ENCODE results near the gene STX2. TPM values are rescaled to one million over a fixed set of nuclear protein-coding genes. Genes with fewer than 3 reads are reported as not detected.

STX2 gene
- total RNA-seq, 2 experiments from 2014 or later: 18.3 to 20.0 TPM

DNA sequence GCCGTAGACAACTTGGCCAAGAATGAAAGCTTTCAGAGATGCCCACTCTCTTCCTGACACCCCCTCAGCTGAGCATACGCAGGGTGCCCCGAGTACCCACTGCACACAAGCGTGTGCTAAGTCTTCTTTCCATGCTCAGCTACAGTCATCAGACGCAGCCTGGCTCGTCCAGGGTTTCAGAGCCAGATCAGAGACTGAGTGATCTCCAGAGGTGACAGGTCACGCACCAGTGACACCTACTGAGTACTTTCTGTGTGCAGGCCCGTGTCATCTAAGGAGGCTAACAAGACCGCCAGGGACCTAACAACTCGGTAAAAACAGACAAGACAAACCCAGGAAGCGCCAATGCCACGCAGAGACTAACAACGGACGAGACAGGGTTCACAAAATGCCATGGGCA is 25.1 kb downstream of the STX2 start:
- Histone ChIP-seq H3K4me2 (ENCODE audit: low read length) (no peak overlapping the region), H2AFZ (ENCODE audit: low read length) (no peak overlapping the region), H3K79me2 (ENCODE audit: insufficient read depth, low read depth, low read length) (no peaks in the 10 kb centered on the region), H4K20me1 (ENCODE audit: insufficient read depth, low read length) (no peaks in the 10 kb centered on the region), H3K9me3 (ENCODE audit: low read length) (no peaks in the 10 kb centered on the region), H3K27ac (ENCODE audit: low read depth, low read length, poor library complexity, severe bottlenecking) (no peak overlapping the region), H3K9me2 (ENCODE audit: insufficient read depth, low read length) (no peaks in the 10 kb centered on the region), H3K4me1 (ENCODE audit: insufficient read depth, low read length, poor library complexity, severe bottlenecking) (peaks cover 4% of the 10 kb centered on the region), H3K36me3 (ENCODE audit: insufficient read depth, low read length) (peaks cover 24% of the 10 kb centered on the region), H3K4me3 (ENCODE audit: low read depth, low read length, poor library complexity, severe bottlenecking) (no peak overlapping the region)
- POLR2A ChIA-PET: no interaction called here
- intact Hi-C loops (cut with micrococcal nuclease; ENCODE audit: unreplicated experiment): no loop called here
- no TSS peak for BruUV-seq (replicated peaks)
- DNase-seq (ENCODE audit: low spot score): no peak
- TF ChIP-seq, protein P1, sequence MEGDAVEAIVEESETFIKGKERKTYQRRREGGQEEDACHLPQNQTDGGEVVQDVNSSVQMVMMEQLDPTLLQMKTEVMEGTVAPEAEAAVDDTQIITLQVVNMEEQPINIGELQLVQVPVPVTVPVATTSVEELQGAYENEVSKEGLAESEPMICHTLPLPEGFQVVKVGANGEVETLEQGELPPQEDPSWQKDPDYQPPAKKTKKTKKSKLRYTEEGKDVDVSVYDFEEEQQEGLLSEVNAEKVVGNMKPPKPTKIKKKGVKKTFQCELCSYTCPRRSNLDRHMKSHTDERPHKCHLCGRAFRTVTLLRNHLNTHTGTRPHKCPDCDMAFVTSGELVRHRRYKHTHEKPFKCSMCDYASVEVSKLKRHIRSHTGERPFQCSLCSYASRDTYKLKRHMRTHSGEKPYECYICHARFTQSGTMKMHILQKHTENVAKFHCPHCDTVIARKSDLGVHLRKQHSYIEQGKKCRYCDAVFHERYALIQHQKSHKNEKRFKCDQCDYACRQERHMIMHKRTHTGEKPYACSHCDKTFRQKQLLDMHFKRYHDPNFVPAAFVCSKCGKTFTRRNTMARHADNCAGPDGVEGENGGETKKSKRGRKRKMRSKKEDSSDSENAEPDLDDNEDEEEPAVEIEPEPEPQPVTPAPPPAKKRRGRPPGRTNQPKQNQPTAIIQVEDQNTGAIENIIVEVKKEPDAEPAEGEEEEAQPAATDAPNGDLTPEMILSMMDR (conservative IDR thresholded peaks at IDR 0.05; ENCODE audit: low read length): no peak
- TF ChIP-seq EZH2phosphoT487 (IDR thresholded peaks at IDR 0.05; ENCODE audit: borderline replicate concordance, low read depth, low read length): no peak
- CTCF ChIA-PET (ENCODE audit: unreplicated experiment): no interaction called here

DNA sequence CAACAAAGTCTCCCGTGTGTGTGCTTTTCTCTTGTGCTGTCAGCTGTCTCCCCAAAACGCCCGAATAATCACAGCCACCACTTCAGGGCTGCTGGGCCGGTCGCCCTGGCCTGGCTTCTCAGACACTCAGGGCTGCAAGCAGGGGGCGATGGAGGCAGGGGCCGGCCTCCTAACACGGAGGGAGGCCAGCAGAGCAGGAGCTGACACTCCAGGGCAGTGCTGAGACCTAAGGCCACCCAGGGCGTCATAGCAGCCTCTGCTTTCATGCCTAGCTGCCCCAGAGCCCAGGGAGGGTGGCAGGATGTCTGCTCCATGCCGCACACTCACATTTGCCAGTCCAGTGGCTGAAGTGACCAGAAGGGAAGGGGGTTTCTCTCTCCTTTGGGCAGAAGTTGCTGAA is 25.6 kb downstream of the STX2 start:
- Histone ChIP-seq H3K27ac (ENCODE audit: low read depth, low read length, poor library complexity, severe bottlenecking) (no peak overlapping the region), H3K79me2 (ENCODE audit: insufficient read depth, low read depth, low read length) (no peaks in the 10 kb centered on the region), H3K4me2 (ENCODE audit: low read length) (no peak overlapping the region), H3K9me3 (ENCODE audit: low read length) (no peaks in the 10 kb centered on the region), H3K9me2 (ENCODE audit: insufficient read depth, low read length) (no peaks in the 10 kb centered on the region), H2AFZ (ENCODE audit: low read length) (no peak overlapping the region), H3K4me3 (ENCODE audit: low read depth, low read length, poor library complexity, severe bottlenecking) (no peak overlapping the region), H3K36me3 (ENCODE audit: insufficient read depth, low read length) (peaks cover 19% of the 10 kb centered on the region), H3K4me1 (ENCODE audit: insufficient read depth, low read length, poor library complexity, severe bottlenecking) (no peaks in the 10 kb centered on the region), H4K20me1 (ENCODE audit: insufficient read depth, low read length) (no peaks in the 10 kb centered on the region)
- no TSS peak for BruUV-seq (replicated peaks)
- no peak for DNase-seq (ENCODE audit: low spot score)
- ChIA-PET CTCF (ENCODE audit: unreplicated experiment) (no interaction called here), POLR2A (interaction anchor here (1.0 kb wide), 1 partner anchor 23 kb away, joined by 3 read pairs; no protein-coding TSS in a partner anchor)
- intact Hi-C loops (cut with micrococcal nuclease; ENCODE audit: unreplicated experiment): no loop called here
- no peak for TF ChIP-seq EZH2phosphoT487 (IDR thresholded peaks at IDR 0.05; ENCODE audit: borderline replicate concordance, low read depth, low read length)
- TF ChIP-seq, protein P1 (conservative IDR thresholded peaks at IDR 0.05; ENCODE audit: low read length): no peak

DNA sequence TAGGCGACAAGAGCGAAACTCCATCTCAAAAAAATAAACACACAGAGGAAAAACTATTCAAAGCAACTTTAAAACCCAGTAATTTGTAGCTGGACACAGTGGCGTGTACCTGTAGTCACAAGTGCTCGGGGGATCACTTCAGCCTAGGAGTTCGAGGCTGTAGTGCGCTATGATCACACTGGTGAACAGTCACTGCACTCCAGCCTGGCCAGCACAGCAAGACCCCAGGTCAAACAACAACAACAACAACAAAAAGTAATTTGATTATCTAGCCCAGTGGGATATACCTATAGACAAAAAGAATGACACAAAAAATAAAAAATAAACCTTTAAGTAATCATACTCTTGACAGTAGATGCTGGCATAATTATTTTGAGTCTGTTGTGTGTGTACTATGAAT is 29.3 kb downstream of the STX2 start:
- peaks cover 37% of the 10 kb centered on the region for H3K36me3 ChIP-seq (ENCODE audit: insufficient read depth, low read length)
- DNase-seq (ENCODE audit: low spot score): no peak
- intact Hi-C loops (cut with micrococcal nuclease; ENCODE audit: unreplicated experiment): no loop called here
- no peaks in the 10 kb centered on the region for H3K79me2 ChIP-seq (ENCODE audit: insufficient read depth, low read depth, low read length)
- H4K20me1 ChIP-seq (ENCODE audit: insufficient read depth, low read length): no peaks in the 10 kb centered on the region
- no peak overlapping the region for H2AFZ ChIP-seq (ENCODE audit: low read length)
- H3K4me3 ChIP-seq (ENCODE audit: low read depth, low read length, poor library complexity, severe bottlenecking): no peak overlapping the region
- TF ChIP-seq, protein P1 (conservative IDR thresholded peaks at IDR 0.05; ENCODE audit: low read length): no peak
- no peak for TF ChIP-seq EZH2phosphoT487 (IDR thresholded peaks at IDR 0.05; ENCODE audit: borderline replicate concordance, low read depth, low read length)
- no peak overlapping the region for H3K4me2 ChIP-seq (ENCODE audit: low read length)
- CTCF ChIA-PET (ENCODE audit: unreplicated experiment): no interaction called here
- H3K27ac ChIP-seq (ENCODE audit: low read depth, low read length, poor library complexity, severe bottlenecking): no peak overlapping the region
- H3K9me3 ChIP-seq (ENCODE audit: low read length): no peaks in the 10 kb centered on the region
- BruUV-seq (replicated peaks): no TSS peak
- H3K9me2 ChIP-seq (ENCODE audit: insufficient read depth, low read length): no peaks in the 10 kb centered on the region
- no peaks in the 10 kb centered on the region for H3K4me1 ChIP-seq (ENCODE audit: insufficient read depth, low read length, poor library complexity, severe bottlenecking)
- POLR2A ChIA-PET: no interaction called here

Measured in OCI-LY7 (cell line).